Panc1 (cell line): ENCODE measurements around the gene C11orf42. TPM values are rescaled to one million over a fixed set of nuclear protein-coding genes. Genes with fewer than 3 reads are reported as not detected.

Experiments used
- ATAC-seq: fragments of 200-7000 bp; cut with Tn5 transposase; 2 replicates; pipeline ENCODE4 v1.9.1; 2020; ENCODE audit warnings: mild to moderate bottlenecking, moderate library complexity
- BruUV-seq: library from RNA; stranded (reverse); fragments of 400-500 nt; replicated peaks from 2 replicates; lab custom pipeline; 2021; lab: Mats Ljungman, UMichigan
- CTCF ChIA-PET: fragments of 300-600 bp; sonication (Branson Sonifier 250); formaldehyde crosslinking; loops from one replicate; lab custom pipeline; 2022; ENCODE audit warnings: antibody characterized with exemption; lab: Charles Lee
- POLR2A ChIA-PET: fragments of 300-600 bp; sonication (Branson Sonifier 250); formaldehyde crosslinking; loops from one replicate; lab custom pipeline; 2022; ENCODE audit warnings: antibody characterized with exemption; lab: Charles Lee
- DNase-seq: peaks from one replicate; pipeline ENCODE4 v3.0.0-alpha.2; 2010; ENCODE audit warnings: low read depth, low spot score
- H3K27ac ChIP-seq: 2 replicates; pipeline ENCODE4 v1.5.1; 2011; ENCODE audit warnings: mild to moderate bottlenecking, low read length, inconsistent platforms
- H3K27me3 ChIP-seq: fragments of 200-500 bp; sonication (Bioruptor generic); 2 replicates; pipeline ENCODE4 v1.6.0; 2014; ENCODE audit warnings: low read length, inconsistent platforms; ENCODE audit not compliant: control insufficient read depth, insufficient read depth
- H3K36me3 ChIP-seq: fragments of 200-500 bp; sonication (Bioruptor generic); 2 replicates; pipeline ENCODE4 v1.5.1; 2014; ENCODE audit warnings: inconsistent platforms, mild to moderate bottlenecking, low read length, moderate library complexity; ENCODE audit not compliant: control insufficient read depth, insufficient read depth
- H3K4me1 ChIP-seq: 2 replicates; pipeline ENCODE4 v1.5.1; 2011; ENCODE audit warnings: inconsistent platforms, mild to moderate bottlenecking, low read length, moderate library complexity; ENCODE audit not compliant: control insufficient read depth, insufficient read depth
- H3K4me3 ChIP-seq, 2 experiments: 2 replicates each; pipeline ENCODE4 v1.5.1; 2011 to 2012; ENCODE audit warnings: low read depth in 2 of 2, low read length in 2 of 2, mild to moderate bottlenecking in 2 of 2, inconsistent platforms in 1 of 2, moderate library complexity in 1 of 2
- H3K9me3 ChIP-seq: fragments of 200-500 bp; sonication (Bioruptor generic); 2 replicates; pipeline ENCODE4 v1.5.1; 2014; ENCODE audit warnings: low read depth, mild to moderate bottlenecking, inconsistent platforms, low read length, moderate library complexity; ENCODE audit not compliant: control insufficient read depth, insufficient read depth
- POLR2AphosphoS5 ChIP-seq: IDR thresholded peaks from 2 replicates; pipeline ENCODE4 v1.6.1; 2012; ENCODE audit warnings: mild to moderate bottlenecking, low read depth, low read length, moderate library complexity
- REST ChIP-seq, 2 experiments: IDR thresholded peaks; 2 replicates each; pipeline ENCODE4 v1.6.1; 2011 to 2012; ENCODE audit warnings: low read depth in 2 of 2, control low read depth in 1 of 2, low read length in 1 of 2, mild to moderate bottlenecking in 1 of 2, moderate library complexity in 1 of 2; ENCODE audit not compliant: insufficient read depth in 1 of 2
- SIN3A ChIP-seq: IDR thresholded peaks from 2 replicates; pipeline ENCODE4 v1.6.1; 2012; ENCODE audit warnings: low read depth, mild to moderate bottlenecking, low read length, moderate library complexity, borderline replicate concordance; ENCODE audit not compliant: insufficient read depth
- TCF7L2 ChIP-seq: IDR thresholded peaks from 2 replicates; pipeline ENCODE4 v1.6.1; 2011; ENCODE audit warnings: mild to moderate bottlenecking, low read depth, low read length, inconsistent platforms
- in situ Hi-C: cut with HindIII; loops from 2 replicates; pipeline ENCODE4 v1.10.0; 2016; ENCODE audit warnings: low sequenced_read_pairs, low pct_unique_long_range_greater_than_20kb
- intact Hi-C: fragments of 100-400 bp; cut with micrococcal nuclease; formaldehyde crosslinking; loops from one replicate; pipeline ENCODE4 v1.10.0; 2022; ENCODE audit not compliant: unreplicated experiment
- total RNA-seq: library from RNA; stranded (reverse); gene quantifications from one replicate; pipeline ENCODE4 v1.2.1, GENCODE V29; 2021; ENCODE audit not compliant: unreplicated experiment
- TF ChIP-seq, protein P1 (sequence below): fragments of 450-650 bp; IDR thresholded peaks from 2 replicates; pipeline ENCODE4 v1.5.1; 2017; ENCODE audit warnings: mild to moderate bottlenecking

The C11orf42 gene
- total RNA-seq, 1 experiment from 2014 or later = not detected

- peaks cover 10% of the 10 kb centered on the region for H3K27me3 ChIP-seq
- no TSS peak for BruUV-seq
- peak; percentile 69 for DNase-seq
- H3K4me1 ChIP-seq = no peaks in the 10 kb centered on the region
- H3K9me3 ChIP-seq = no peaks in the 10 kb centered on the region
- CTCF ChIA-PET = interaction anchor here (0.5 to 4.0 kb wide), 17 partner anchors 9 to 1338 kb away, joined by 3 to 56 read pairs (median 4); partner anchors contain the start of genes CCKBR, CNGA4 and MRPL17
- no peaks in the 10 kb centered on the region for H3K36me3 ChIP-seq
- POLR2A ChIA-PET = interaction anchor here (0.6 to 0.8 kb wide), 2 partner anchors 112 to 191 kb away, joined by 3 to 5 read pairs; no protein-coding TSS in a partner anchor
- in situ Hi-C loops = no loop called here
- no peak overlapping the region for H3K27ac ChIP-seq
- intact Hi-C loops = loop anchor here (2.0 kb wide), 2 partner anchors 64 to 102 kb away; no protein-coding TSS in a partner anchor
- no peak overlapping the region for H3K4me3 ChIP-seq
- ATAC-seq = peak; percentile 98
- no peak for TF ChIP-seq POLR2AphosphoS5
- TF ChIP-seq, protein P1, sequence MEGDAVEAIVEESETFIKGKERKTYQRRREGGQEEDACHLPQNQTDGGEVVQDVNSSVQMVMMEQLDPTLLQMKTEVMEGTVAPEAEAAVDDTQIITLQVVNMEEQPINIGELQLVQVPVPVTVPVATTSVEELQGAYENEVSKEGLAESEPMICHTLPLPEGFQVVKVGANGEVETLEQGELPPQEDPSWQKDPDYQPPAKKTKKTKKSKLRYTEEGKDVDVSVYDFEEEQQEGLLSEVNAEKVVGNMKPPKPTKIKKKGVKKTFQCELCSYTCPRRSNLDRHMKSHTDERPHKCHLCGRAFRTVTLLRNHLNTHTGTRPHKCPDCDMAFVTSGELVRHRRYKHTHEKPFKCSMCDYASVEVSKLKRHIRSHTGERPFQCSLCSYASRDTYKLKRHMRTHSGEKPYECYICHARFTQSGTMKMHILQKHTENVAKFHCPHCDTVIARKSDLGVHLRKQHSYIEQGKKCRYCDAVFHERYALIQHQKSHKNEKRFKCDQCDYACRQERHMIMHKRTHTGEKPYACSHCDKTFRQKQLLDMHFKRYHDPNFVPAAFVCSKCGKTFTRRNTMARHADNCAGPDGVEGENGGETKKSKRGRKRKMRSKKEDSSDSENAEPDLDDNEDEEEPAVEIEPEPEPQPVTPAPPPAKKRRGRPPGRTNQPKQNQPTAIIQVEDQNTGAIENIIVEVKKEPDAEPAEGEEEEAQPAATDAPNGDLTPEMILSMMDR = peak; percentile 96
These were observed 45.9 kb downstream of the C11orf42 start for GRCh38 chr11:6251120-6251733.

DNA sequence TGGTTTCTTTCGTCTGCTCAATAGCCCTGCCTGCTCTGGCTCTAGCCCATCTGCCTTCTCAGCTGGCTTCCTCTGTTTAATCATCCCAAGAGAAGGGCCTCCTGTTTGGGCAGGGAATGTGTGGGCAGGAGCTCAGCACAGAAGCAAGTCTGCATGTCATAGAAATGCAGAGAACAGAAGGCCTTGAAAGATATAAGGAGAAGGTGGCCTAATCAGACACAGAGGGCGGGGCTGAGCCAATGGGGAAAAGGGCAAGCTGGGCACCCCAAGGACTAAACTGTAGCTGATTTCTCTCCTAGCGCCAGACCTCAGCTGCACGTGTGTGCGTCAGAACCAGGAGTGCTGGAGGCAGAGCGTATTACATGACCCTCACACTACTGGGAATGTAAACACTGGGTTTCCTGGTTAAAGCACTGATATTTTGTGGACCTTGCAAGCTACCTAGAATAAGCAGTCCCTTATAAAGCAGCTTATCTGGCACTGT, 46.7 kb downstream of the C11orf42 start:
- Histone ChIP-seq H3K27me3 (peaks cover 18% of the 10 kb centered on the region), H3K9me3 (no peaks in the 10 kb centered on the region), H3K4me3 (no peak overlapping the region), H3K4me1 (no peaks in the 10 kb centered on the region), H3K36me3 (no peaks in the 10 kb centered on the region), H3K27ac (no peak overlapping the region)
- no peak for DNase-seq
- in situ Hi-C loops (no loop called here), intact Hi-C loops (loop anchor here (2.0 kb wide), 2 partner anchors 63 to 101 kb away; no protein-coding TSS in a partner anchor)
- POLR2A ChIA-PET = no interaction called here
- CTCF ChIA-PET = interaction anchor here (0.6 to 4.0 kb wide), 6 partner anchors 8 to 111 kb away, joined by 3 to 56 read pairs (median 5); partner anchors contain the start of gene CCKBR
- no peak for ATAC-seq
- TF ChIP-seq TCF7L2 = no peak
- TF ChIP-seq, protein P1 = no peak
- TF ChIP-seq SIN3A = no peak
- no peak for TF ChIP-seq REST (IDR thresholded peaks at IDR 0.05; ENCODE audit: insufficient read depth in 1 of 2, low read depth in 2 of 2, low read length in 1 of 2)
- TF ChIP-seq POLR2AphosphoS5 = no peak
- BruUV-seq = no TSS peak
